Stimulated activated CD8-positive, alpha-beta memory T cell treated with anti-CD3 and anti-CD28 coated beads, Interleukin-7, amount 100 ng/mL, for 1 hour (primary cell): Measurements from ENCODE around the gene PGBD1.

Source experiments
- DNase-seq, 2 donors: peaks; one replicate each; pipeline ENCODE4 v3.0.0-alpha.2; 2020; ENCODE audit warnings: low read depth in 2 of 2

The PGBD1 gene, protein sequence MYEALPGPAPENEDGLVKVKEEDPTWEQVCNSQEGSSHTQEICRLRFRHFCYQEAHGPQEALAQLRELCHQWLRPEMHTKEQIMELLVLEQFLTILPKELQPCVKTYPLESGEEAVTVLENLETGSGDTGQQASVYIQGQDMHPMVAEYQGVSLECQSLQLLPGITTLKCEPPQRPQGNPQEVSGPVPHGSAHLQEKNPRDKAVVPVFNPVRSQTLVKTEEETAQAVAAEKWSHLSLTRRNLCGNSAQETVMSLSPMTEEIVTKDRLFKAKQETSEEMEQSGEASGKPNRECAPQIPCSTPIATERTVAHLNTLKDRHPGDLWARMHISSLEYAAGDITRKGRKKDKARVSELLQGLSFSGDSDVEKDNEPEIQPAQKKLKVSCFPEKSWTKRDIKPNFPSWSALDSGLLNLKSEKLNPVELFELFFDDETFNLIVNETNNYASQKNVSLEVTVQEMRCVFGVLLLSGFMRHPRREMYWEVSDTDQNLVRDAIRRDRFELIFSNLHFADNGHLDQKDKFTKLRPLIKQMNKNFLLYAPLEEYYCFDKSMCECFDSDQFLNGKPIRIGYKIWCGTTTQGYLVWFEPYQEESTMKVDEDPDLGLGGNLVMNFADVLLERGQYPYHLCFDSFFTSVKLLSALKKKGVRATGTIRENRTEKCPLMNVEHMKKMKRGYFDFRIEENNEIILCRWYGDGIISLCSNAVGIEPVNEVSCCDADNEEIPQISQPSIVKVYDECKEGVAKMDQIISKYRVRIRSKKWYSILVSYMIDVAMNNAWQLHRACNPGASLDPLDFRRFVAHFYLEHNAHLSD

DNA sequence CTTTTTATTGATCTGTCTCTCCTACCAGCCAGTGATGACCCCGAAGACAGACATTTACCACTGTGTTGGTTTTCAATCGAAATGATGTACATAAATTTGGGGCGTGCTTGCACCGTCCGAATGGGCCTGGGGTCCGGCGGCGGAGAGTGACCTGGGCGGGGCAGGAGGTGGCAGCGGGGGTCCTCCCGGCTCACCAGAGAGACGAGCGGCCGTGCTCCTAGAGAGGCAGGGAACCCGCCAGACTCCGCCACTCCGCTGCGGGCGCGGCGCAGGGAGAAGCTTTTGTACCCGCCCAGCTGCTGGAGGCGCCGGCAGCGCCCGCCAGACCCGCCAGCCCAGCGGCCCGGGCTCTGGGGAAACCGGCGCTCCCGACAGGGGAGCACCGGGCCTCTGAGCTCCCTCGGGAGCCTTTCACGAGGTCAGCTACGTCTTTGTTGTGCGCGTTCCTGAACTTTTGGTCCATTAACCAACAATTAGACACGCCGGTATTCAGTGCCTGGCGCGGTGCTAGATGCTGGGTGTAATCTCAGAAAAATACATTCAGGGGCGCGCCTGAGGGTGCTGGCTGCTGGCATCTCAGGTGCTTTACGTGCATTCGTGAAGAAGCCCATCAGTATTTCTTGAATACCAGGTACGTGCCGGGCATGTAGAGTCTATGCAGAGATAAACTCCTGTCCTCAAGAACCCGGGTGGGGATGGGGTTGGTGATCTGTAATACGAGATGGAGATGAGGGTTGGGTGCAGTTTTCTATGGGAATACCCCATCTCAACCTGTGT lies at the start of gene PGBD1:
PGBD1 (plus strand) TSS at position 285 of the 777 bp plus-strand sequence. CDS start 2,242 bp downstream, outside the sequence.
- DNase-seq, result peak in 1 of 2 donors; percentile 13

DNA sequence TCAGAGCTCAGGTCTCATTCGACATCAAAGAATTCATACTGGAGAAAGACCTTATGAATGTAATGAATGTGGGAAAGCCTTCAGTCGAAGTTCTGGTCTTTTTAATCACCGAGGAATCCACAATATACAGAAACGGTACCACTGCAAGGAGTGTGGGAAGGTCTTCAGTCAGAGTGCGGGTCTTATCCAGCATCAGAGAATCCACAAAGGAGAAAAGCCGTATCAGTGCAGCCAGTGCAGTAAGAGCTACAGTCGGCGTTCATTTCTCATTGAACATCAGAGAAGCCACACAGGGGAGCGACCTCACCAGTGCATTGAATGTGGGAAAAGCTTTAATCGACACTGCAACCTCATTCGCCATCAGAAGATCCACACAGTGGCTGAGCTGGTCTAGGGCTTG lies 48.6 kb upstream of the PGBD1 start:
- DNase-seq, result no peak

DNA sequence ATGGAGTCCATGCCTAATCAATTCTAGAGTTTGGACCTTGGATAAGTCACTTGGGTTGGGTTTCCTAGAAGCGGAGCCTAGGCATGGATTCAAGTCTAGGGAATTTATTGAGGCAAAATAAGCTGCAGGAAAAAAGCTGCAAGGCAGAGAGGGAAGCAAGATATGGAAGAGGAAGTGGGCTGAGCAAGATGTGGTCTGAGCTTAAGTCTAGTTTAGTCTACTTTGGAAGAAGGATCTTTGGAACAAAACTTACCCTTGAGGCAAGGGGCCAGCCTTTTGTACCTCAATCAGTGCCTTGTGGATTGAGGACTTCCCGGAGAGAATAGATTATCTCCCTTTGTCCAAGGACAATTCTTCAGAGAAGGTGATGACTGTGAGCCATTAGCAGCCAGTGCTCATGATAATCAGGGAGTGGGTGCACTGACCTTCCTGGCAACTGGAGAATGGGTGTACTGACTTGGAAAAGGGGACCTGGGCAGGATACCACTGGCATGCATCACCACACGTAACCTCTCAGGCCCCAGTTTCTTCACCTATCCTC lies 45.4 kb upstream of the PGBD1 start:
- no peak for DNase-seq

DNA sequence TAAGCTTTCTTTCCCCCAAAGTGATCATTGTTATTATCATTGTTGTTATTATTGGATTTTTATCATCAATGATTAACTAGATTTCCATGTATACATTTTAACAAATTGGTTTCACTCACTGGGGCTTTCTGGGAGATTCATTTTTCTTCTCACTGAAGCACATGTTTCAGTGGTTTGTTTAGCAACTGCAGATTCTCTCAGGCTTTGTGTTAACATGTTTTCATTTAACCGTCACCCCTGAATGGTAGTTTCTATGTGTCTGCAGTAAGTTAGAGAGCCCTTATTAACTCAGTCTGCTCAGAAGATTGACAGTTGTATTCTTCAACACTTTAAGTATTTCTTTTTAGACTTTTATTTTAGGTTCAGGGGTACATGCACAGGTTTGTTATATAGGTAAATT lies 41.7 kb upstream of the PGBD1 start:
- DNase-seq, result no peak

DNA sequence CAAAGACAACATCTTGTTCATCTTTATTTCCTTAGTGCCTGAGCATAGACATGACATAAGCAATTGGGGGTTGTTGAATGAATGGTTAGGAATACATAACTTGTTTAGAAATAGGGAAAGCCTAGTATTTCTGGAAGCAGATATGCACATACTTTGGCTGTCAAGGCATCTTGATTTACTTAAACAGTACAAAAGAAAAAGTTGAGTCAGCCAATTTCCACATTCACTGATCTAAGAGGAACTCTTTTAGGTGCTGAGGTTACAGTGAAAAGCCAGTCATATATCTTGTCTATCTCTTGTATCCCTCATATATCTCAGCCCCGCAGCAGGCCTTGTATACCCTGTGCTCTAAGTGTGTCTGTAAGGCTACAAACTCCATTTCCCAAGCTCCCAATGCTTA lies 40.9 kb upstream of the PGBD1 start:
- no peak for DNase-seq

DNA sequence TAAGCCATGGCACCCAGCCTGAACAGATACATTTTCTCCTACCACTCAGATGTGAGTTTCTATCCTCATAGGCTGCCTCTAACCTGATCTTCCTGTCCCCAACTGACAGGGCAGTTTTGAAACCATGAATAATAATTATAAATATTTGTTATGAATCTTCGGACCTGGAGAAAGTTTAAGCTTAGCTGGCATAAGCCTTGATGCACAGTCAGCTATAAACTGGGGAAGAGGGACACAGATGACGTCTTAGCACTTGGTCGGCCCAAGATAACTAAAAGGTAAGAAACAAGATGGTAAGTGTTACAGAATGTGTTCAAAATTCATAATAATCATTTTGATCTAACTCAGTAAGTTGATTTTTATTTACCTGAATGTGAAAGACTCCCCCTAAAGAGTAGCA lies 37.4 kb upstream of the PGBD1 start:
- no peak for DNase-seq

DNA sequence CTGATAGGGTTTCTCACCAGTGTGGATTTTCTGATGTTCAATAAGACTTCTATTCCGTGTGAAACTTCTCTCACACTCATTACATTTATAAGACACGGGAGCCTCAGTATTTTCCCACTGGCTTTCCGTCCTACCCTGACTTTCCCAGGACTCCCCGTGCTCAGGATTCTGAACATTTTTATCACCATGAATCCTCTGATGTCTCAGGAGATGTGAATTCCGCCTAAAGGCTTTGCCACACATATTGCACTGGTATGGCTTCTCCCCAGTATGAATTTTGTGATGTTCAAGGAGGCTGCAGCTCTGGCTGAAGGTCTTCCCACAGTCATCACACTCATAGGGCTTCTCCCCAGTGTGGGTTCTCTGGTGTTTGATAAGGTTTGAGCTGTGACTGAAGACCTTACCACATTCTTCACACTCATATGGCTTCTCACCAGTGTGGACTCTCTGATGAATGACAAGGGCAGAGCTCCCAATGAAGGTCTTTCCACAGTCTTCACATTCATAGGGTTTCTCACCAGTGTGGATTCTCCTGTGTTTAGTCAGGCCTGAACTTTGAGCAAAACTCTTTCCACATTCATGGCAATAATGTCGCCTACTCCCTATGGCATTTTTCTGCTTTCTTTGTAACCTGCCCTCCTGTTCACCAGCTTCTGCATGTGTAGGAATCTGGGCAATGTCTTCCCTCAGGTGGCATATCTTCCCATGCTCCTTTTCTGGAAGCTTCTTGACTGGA lies 36.0 kb upstream of the PGBD1 start:
- no peak for DNase-seq

DNA sequence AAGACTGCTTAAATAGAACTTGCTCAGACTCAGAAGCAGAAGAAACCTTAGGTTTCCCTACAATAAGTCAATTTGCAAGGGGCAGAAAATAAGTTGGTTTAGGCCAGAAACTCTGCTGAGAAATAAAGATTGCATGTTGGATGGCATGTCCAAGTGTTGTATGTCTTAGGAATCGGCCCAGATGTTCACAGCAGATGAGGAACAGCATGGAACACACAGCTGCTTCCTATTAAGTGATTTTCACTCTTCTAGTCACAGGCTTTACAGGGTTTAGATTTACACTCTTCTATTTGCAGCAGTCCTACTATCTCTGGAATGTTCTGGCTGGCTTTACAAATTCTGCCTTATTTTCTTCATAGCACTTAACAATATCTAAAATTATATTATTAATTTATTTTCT lies 32.5 kb upstream of the PGBD1 start:
- DNase-seq, result no peak

DNA sequence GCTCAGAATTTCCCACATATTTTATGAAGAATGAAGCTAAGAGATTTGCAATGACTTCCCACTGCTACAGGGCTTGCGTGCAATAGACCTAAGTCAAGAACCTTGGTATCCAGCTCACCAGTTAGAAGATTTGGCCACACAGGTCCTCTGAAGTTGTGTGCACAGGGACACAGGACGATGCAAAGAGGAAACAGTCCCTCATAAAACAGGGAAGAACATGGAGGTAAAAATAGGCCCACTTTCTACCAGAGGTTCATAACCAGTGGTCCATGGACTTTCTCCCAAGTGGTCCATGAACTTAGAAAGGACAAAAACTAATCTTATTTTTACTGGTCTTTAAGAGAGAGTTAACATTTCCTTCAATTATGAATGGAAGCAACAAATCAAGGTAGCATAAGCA lies 30.6 kb upstream of the PGBD1 start:
- no peak for DNase-seq

DNA sequence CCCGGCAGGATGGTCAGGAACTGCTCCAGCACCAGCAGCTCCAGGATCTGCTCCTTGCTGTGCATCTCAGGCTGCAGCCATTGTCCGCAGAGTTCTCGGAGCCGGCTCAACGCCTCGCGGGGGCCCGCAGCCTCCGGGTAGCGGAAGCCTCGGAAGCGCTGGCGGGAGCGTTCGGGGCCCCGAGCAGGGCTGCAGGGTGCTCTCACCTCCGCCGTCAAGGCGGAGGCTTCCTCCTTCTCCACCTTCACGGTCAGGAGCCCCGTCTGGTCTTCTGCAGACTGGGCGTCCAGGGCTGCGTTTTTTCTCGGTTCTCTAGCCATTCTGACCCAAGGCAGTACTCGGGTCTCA lies 29.7 kb upstream of the PGBD1 start:
- no peak for DNase-seq

DNA sequence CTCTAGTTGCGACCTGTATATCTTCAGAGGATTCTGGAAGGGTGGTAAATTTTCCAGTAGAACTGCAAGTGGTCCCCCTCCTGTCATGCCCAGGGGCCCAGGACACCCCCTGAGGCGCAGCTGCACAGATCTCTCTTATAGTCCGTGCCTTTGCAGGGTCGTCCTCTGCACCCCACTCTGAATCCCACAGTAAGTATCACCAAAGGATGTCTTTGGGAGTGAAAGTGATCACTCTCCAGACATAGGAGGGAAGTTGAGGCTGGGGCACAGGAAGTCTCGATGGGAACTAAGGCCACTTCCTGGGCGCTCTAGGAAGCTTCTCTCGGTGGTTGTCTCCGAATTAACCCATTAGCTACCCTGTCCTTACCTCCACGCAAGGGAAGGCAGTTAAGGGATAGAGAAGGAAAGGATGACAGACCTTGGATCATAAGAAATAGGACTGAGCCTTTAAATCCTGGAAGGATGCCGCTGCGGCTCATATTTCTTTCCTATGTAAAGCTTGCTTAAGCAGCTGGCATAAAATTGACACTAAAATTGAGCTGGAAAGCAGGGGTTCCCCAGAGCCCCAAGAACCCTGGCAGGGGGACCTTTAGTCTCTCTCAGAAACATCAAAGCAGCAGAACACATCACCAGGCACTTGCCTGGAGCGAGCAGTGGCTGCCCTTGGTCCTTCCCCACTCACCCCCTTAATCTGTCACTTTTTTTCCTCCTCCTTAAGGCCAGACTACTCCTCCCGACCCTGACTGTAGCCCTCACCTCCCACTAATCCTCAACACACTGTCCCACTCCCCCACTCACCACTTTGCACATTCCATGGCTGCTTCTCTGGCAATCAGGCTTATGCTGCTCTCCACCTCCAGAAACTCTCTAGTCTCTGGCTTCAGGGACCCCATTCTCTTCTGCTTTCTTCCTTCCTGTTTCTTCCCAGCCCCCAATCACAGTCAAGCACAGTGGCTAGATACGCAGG lies 29.1 kb upstream of the PGBD1 start, which contains the start of gene ZKSCAN4:
ZKSCAN4 (minus strand) TSS at position 261 of the 967 bp plus-strand sequence. CDS start 289 bp downstream, outside the sequence.
- DNase-seq, result peak; percentile 44 to 65

DNA sequence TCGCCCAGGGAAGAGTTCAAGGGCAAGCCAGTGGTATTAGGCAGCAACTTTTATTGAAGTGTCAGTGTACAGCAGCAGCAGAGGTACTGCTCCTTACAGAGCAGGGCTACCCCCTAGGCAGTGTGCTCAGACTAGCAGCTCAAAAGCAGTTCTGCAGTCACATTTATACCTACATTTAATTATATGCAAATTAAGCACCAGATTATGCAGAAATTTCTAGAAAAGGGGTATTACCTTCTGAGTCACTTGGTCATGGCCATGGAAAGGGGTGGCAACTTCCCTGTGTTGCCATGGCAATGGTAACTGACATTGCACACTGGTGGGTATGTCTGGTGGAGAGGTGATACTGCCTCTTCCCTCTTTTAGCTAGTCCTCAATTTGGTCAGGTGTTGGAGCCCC lies 27.3 kb upstream of the PGBD1 start:
- no peak for DNase-seq

DNA sequence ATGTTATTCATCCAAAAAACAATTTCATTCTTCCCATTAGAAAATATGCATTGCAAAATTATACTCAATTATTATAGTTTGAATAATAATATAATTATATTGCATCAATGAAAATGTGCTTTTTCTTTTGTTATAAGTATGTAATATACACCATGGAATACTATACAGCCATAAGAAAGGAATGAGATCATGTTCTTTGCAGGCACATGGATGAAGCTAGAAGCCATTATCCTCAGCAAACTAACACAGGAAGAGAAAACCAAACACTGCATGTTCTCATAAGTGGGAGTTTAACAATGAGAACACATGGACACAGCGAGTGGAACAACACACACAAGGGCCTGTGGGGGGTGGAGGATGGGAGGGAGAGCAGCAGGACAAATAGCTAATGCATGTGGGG lies 24.3 kb upstream of the PGBD1 start:
- no peak for DNase-seq

DNA sequence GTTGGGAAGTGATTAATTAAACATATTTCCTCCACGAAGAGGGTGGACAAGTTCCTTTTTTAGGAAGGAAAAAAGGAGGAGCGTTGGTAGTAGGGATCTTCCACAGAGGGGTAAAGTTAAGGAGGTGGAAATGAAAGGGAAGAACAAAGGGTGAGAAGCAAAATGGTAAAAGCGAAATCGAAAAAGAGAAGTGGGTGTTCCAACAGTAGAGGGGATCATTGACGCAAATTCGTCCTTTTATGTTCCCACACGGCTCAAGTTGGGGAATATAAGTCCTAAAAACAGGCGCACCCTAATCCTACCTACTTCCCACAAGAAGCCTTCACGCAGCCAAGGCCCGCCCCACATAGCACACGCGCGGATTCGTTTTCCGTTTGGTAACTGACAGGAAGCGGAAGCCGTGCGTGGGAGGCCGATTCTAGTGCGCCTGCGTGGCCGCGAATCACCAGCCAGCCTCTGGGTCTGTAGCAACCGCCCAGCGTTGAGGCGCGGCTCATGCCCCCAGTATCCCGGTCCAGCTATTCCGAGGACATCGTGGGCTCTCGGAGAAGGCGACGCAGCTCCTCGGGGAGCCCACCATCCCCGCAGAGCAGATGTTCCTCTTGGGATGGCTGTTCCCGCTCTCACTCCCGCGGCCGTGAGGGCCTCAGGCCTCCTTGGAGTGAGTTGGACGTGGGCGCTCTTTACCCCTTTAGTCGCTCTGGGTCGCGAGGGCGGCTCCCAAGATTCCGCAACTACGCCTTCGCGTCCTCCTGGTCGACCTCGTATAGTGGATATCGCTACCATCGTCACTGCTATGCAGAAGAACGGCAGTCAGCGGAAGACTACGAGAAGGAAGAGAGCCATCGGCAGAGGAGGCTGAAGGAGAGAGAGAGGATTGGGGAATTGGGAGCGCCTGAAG lies 22.2 kb upstream of the PGBD1 start, which contains the start of gene NKAPL:
NKAPL (plus strand) TSS at position 421 of the 901 bp plus-strand sequence; CDS start at position 496, 75 bp downstream.
- DNase-seq, result peak; percentile 21 to 39

DNA sequence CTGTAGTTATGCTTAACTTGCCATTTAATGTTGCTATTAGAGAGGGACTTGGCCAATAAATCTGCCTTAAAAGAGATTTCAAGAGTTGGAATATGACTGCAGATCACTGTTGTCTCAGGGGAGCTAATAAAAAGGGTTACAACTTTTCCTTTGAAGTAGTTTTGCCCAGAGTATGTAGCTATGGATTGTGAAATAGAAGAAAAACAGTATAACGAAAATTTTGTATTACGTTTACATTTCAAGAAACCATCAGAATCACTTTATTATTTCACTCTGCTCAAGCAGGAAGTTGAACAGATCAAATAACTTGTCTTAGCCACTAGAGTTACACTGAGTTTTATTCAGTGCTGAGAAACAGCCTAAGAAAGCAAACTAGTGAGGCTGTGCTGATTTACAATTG lies 17.4 kb upstream of the PGBD1 start:
- no peak for DNase-seq

DNA sequence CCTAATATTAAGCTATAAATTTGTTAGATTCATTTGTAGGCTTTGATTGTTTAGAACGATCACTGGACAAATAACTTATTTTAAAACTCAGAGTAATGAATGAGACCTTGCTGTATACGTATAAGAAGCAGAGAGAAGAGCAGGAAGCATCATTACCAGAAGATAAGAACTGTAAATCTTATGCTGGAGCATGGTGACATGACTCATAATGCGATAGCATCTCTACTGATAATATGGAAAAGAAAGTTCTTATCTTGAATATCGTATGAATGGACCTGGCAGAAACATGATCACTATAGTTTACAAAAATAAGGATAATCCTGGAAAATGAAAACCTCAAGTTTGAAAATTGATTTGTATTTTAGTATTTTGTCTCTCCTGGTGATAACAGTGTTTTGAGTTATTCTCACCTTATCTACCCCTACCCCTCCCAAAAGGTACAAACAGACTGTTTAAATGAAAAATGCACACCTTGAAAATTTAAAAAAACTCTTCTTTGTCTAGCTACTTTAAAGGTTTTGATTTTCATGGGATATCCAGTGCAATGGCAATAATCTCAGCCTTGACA lies 16.5 kb upstream of the PGBD1 start:
- no peak for DNase-seq

DNA sequence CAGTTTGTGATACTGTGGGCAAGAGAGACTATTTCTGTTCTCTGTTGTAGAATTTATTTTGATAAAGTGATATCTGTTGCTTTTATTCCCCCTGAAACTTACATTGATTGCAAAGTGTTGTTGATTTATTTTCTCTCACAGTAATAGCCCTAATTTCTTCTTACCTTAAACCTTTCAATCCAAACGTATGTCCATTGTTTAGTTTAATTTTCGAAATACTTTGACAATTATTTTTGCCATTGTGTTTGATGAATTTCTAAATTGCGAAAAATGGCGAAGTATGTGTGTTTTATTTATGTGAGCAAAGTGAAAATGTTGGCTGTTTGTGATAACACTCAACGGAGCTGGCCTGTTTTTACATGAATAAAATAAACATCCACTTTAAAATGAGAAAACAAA lies 14.8 kb upstream of the PGBD1 start:
- DNase-seq, result no peak

DNA sequence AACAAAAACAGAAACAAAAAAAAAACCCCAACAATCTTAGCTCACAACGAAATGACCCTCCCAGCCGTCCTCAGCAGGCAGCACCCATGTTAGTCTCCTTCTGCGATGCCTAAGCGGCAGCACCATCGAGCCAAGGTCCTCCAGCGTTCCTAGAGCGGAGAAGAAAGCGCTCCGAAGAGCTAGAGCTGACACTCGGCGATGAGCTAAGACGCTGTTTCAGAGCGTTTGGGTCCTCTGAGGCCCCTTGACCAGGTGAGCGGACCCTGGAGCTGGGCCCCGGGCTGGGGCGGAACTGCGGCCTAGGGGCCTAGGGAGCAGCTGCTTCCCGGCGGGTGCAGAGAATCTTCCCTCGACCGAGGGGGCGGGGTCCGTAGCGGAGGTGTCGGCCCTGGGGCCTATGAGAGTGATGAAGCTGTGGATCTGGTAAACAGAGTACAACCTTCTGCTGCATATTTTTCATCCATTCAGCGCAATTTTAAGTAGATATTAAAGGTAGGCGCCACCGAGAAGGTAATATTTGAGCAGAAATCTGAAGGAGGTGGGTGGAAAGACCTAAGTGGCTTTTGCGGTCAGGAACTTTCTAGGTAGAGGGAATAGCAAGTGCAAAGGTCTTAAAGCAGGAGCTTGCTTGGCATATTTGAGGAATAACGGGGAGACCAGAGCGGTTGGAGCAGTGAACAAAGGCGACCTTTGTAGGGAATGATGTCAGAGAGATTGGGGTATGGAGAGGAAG lies 14.2 kb upstream of the PGBD1 start, which contains the start of gene ZSCAN26:
ZSCAN26 (plus strand) TSS at position 182 of the 733 bp plus-strand sequence. CDS start 4,777 bp downstream, outside the sequence.
- peak; percentile 67 to 73 for DNase-seq
